GM18505 (cell line): Measurements from ENCODE around the gene EIF4A3.

Experiments used
- ATAC-seq: cut with Tn5 transposase; IDR thresholded peaks from one replicate; pipeline ENCODE4 v1.9.1; 2021; ENCODE audit not compliant: unreplicated experiment
- POLR2A ChIP-seq: IDR thresholded peaks from 4 replicates; pipeline ENCODE4 v1.6.1; 2011; ENCODE audit warnings: borderline replicate concordance; ENCODE audit not compliant: insufficient read depth, insufficient read length; ENCODE audit errors: extremely low read depth

The EIF4A3 gene

GRCh38 chr17:80182118-80182844, 35.4 kb upstream of the EIF4A3 start:
- TF ChIP-seq POLR2A, result no peak
- no peak for ATAC-seq

GRCh38 chr17:80181431-80181830, 34.5 kb upstream of the EIF4A3 start:
- TF ChIP-seq POLR2A, result no peak
- no peak for ATAC-seq

GRCh38 chr17:80180192-80180591, 33.3 kb upstream of the EIF4A3 start:
- ATAC-seq, result no peak
- TF ChIP-seq POLR2A, result no peak

- no peak for TF ChIP-seq POLR2A
- no peak for ATAC-seq
Observed at GRCh38 chr17:80177986-80178595, 31.2 kb upstream of the EIF4A3 start.

- no peak for ATAC-seq
- TF ChIP-seq POLR2A, result no peak
Observed at GRCh38 chr17:80176757-80177156, 29.8 kb upstream of the EIF4A3 start.

GRCh38 chr17:80173916-80174315, 27.0 kb upstream of the EIF4A3 start:
- no peak for ATAC-seq
- no peak for TF ChIP-seq POLR2A

- no peak for ATAC-seq
- no peak for TF ChIP-seq POLR2A
Observed at GRCh38 chr17:80173126-80173525, 26.2 kb upstream of the EIF4A3 start.

- no peak for ATAC-seq
- TF ChIP-seq POLR2A, result no peak
Observed at GRCh38 chr17:80171681-80172080, 24.8 kb upstream of the EIF4A3 start.

GRCh38 chr17:80169784-80170500, 23.0 kb upstream of the EIF4A3 start, which contains the start of gene CARD14:
TSS of gene CARD14 (plus strand) at chr17:80170030. CDS start at chr17:80181439, 11,409 bp downstream.
- ATAC-seq, result no peak
- TF ChIP-seq POLR2A, result no peak

GRCh38 chr17:80169107-80169506, 22.2 kb upstream of the EIF4A3 start:
- no peak for ATAC-seq

GRCh38 chr17:80168371-80168770, 21.4 kb upstream of the EIF4A3 start:
- no peak for ATAC-seq
- TF ChIP-seq POLR2A, result no peak

More at GRCh38 chr17:80169107-80169506, 22.2 kb upstream of the EIF4A3 start:
- TF ChIP-seq POLR2A, result no peak

GRCh38 chr17:80166446-80166845, 19.5 kb upstream of the EIF4A3 start:
- no peak for ATAC-seq
- no peak for TF ChIP-seq POLR2A

GRCh38 chr17:80164185-80164584, 17.3 kb upstream of the EIF4A3 start:
- no peak for TF ChIP-seq POLR2A
- ATAC-seq, result no peak

GRCh38 chr17:80163336-80163735, 16.4 kb upstream of the EIF4A3 start:
- TF ChIP-seq POLR2A, result no peak

More at GRCh38 chr17:80163336-80163735, 16.4 kb upstream of the EIF4A3 start:
- ATAC-seq, result no peak
